Lower leg skin (tissue), 3 donors: Measurements from ENCODE around the gene SLC7A4.

Source experiments
- POLR2A ChIP-seq, 2 donors: fragments of 450-650 bp; IDR thresholded peaks; one replicate each; pipeline ENCODE4 v1.6.1; 2016 to 2017; ENCODE audit warnings: antibody characterized with exemption in 2 of 2, mild to moderate bottlenecking in 1 of 2, moderate library complexity in 1 of 2
- TF ChIP-seq, protein P1 (sequence below), 3 donors: fragments of 450-650 bp; IDR thresholded peaks; one replicate each; pipeline ENCODE4 v1.5.1; 2016; ENCODE audit warnings: antibody characterized with exemption in 3 of 3, mild to moderate bottlenecking in 3 of 3, moderate library complexity in 2 of 3

DNA sequence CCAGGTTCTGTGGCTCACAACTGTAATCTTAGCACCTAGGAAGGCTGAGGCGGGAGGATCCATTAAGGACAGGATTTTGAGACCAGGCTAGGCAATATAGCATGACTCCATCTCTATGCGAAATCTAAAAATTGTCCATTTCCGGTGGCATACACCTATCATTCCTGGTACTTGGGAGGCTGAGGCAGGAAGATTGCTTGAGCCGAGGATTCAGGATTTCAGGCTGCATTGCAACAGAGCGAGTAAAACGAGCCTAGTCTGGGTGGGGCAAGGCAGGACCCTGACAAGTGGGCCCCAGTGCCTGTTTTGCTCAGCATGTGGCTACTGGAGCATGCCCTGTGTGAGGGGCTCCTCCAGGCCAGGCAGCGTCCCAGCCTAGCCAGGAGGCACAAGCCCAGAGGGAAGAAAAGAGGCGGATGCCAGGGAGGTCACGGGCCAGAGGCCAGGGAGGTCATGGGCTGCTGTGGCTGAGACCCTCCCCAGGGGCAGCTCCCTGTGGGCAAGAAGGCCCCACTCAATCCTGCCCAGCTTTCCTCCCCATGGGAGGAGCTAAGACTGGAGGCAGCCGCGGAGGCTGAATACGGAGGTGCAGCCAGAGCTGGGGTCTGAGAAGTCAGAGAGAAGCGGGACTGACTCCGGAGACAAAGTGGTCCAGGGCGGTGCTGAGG is 21.8 kb upstream of the SLC7A4 start:
- TF ChIP-seq, protein P1, sequence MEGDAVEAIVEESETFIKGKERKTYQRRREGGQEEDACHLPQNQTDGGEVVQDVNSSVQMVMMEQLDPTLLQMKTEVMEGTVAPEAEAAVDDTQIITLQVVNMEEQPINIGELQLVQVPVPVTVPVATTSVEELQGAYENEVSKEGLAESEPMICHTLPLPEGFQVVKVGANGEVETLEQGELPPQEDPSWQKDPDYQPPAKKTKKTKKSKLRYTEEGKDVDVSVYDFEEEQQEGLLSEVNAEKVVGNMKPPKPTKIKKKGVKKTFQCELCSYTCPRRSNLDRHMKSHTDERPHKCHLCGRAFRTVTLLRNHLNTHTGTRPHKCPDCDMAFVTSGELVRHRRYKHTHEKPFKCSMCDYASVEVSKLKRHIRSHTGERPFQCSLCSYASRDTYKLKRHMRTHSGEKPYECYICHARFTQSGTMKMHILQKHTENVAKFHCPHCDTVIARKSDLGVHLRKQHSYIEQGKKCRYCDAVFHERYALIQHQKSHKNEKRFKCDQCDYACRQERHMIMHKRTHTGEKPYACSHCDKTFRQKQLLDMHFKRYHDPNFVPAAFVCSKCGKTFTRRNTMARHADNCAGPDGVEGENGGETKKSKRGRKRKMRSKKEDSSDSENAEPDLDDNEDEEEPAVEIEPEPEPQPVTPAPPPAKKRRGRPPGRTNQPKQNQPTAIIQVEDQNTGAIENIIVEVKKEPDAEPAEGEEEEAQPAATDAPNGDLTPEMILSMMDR (IDR thresholded peaks at IDR 0.05): no peak
- no peak for TF ChIP-seq POLR2A (IDR thresholded peaks at IDR 0.05)
